Calu3 (cell line): ENCODE data around the gene VPS37C. TPM values are rescaled to one million over a fixed set of nuclear protein-coding genes. Genes with fewer than 3 reads are reported as not detected.

ENCODE experiments used
- BruUV-seq: library from RNA; stranded (reverse); fragments of 400-500 nt; replicated peaks from 2 replicates; lab custom pipeline; 2021; lab: Mats Ljungman, UMichigan
- CTCF ChIA-PET: fragments of 300-600 bp; sonication (Branson Sonifier 250); formaldehyde crosslinking; loops from one replicate; lab custom pipeline; 2022; ENCODE audit warnings: antibody characterized with exemption; lab: Charles Lee
- DNase-seq: peaks from one replicate; pipeline ENCODE4 v3.0.0; 2022
- H3K27ac Mint-ChIP-seq: one replicate; pipeline ENCODE4 v1.8.0; 2022; ENCODE audit warnings: mixed read lengths; ENCODE audit not compliant: unreplicated experiment
- H3K27me3 Mint-ChIP-seq: one replicate; pipeline ENCODE4 v1.8.0; 2022; ENCODE audit warnings: mixed read lengths; ENCODE audit not compliant: unreplicated experiment
- H3K36me3 Mint-ChIP-seq: one replicate; pipeline ENCODE4 v1.8.0; 2022; ENCODE audit warnings: mild to moderate bottlenecking, moderate library complexity, mixed read lengths; ENCODE audit not compliant: insufficient read depth, unreplicated experiment
- H3K4me1 Mint-ChIP-seq: one replicate; pipeline ENCODE4 v1.8.0; 2022; ENCODE audit warnings: mild to moderate bottlenecking, low read depth, mixed read lengths; ENCODE audit not compliant: unreplicated experiment
- H3K4me3 Mint-ChIP-seq: one replicate; pipeline ENCODE4 v1.8.0; 2022; ENCODE audit warnings: mild to moderate bottlenecking, low read depth, moderate library complexity, mixed read lengths; ENCODE audit not compliant: unreplicated experiment
- H3K9me3 Mint-ChIP-seq: one replicate; pipeline ENCODE4 v1.8.0; 2022; ENCODE audit warnings: low read depth, mixed read lengths; ENCODE audit not compliant: unreplicated experiment
- intact Hi-C: fragments of 100-400 bp; cut with micrococcal nuclease; formaldehyde crosslinking; loops from one replicate; pipeline ENCODE4 v1.10.0; 2022; ENCODE audit not compliant: unreplicated experiment
- total RNA-seq: library from RNA; stranded (reverse); gene quantifications from 2 replicates; pipeline ENCODE4 v1.2.3, GENCODE V29; 2022
- TF ChIP-seq, protein P1 (sequence below): fragments of 200-600 bp; IDR thresholded peaks from one replicate; pipeline ENCODE4 v1.8.0; 2022; ENCODE audit warnings: antibody characterized with exemption; ENCODE audit not compliant: unreplicated experiment

Gene VPS37C
- total RNA-seq, 1 experiment from 2014 or later = 22.7 TPM

DNA sequence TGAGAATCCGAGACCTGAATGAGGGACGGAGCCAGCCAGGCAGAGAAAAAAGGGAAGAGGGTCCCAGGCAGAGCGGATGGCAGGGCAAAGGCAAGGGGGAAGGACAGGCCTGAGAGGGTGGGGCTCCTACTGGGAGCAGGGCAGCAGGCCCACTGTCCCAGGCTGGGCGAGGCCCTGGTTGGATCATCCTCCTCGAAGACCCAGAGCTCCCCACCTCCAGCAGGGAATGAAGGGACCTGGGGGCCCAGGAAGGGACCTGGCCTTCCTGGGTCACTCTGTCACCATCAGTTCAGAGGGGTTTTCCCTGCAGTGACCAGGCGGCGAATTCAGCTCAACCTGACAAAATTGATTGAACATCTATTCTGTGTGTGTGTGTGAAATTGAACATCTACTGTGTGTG lies 54.9 kb downstream of the VPS37C start:
- no peaks in the 10 kb centered on the region for H3K4me1 Mint-ChIP-seq
- no peaks in the 10 kb centered on the region for H3K9me3 Mint-ChIP-seq
- TF ChIP-seq, protein P1, sequence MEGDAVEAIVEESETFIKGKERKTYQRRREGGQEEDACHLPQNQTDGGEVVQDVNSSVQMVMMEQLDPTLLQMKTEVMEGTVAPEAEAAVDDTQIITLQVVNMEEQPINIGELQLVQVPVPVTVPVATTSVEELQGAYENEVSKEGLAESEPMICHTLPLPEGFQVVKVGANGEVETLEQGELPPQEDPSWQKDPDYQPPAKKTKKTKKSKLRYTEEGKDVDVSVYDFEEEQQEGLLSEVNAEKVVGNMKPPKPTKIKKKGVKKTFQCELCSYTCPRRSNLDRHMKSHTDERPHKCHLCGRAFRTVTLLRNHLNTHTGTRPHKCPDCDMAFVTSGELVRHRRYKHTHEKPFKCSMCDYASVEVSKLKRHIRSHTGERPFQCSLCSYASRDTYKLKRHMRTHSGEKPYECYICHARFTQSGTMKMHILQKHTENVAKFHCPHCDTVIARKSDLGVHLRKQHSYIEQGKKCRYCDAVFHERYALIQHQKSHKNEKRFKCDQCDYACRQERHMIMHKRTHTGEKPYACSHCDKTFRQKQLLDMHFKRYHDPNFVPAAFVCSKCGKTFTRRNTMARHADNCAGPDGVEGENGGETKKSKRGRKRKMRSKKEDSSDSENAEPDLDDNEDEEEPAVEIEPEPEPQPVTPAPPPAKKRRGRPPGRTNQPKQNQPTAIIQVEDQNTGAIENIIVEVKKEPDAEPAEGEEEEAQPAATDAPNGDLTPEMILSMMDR = no peak
- DNase-seq = no peak
- CTCF ChIA-PET = interaction anchor here (0.6 kb wide), 1 partner anchor 416 kb away, joined by 7 read pairs; no protein-coding TSS in a partner anchor
- intact Hi-C loops = no loop called here
- no peak overlapping the region for H3K27ac Mint-ChIP-seq
- H3K4me3 Mint-ChIP-seq = no peak overlapping the region
- no TSS peak for BruUV-seq
- peaks cover 41% of the 10 kb centered on the region for H3K27me3 Mint-ChIP-seq
- no peaks in the 10 kb centered on the region for H3K36me3 Mint-ChIP-seq

DNA sequence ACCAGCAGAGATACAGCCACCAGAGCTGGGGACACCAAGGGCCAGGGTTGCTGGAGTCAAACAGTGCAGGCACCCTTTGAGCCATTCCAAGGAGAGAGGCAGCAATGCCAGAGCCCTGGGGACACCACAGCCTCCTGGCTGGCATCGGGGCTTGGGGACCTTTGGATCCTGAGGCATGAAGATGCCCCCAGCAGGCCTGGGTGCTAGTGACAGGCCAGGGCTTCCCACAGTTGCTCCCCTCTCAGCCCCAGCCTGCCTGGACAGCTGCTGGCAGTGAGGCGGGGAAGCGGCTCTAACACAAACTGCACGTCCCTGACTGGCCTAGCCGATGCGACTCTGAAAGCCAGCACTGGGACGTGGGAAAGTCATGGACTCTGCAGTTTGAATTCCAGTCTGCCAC lies 56.3 kb downstream of the VPS37C start:
- no peaks in the 10 kb centered on the region for H3K9me3 Mint-ChIP-seq
- BruUV-seq = no TSS peak
- H3K27me3 Mint-ChIP-seq = peaks cover 28% of the 10 kb centered on the region
- no peaks in the 10 kb centered on the region for H3K4me1 Mint-ChIP-seq
- H3K36me3 Mint-ChIP-seq = no peaks in the 10 kb centered on the region
- intact Hi-C loops = no loop called here
- no peak overlapping the region for H3K27ac Mint-ChIP-seq
- TF ChIP-seq, protein P1 = no peak
- H3K4me3 Mint-ChIP-seq = no peak overlapping the region
- CTCF ChIA-PET = no interaction called here
- DNase-seq = no peak

DNA sequence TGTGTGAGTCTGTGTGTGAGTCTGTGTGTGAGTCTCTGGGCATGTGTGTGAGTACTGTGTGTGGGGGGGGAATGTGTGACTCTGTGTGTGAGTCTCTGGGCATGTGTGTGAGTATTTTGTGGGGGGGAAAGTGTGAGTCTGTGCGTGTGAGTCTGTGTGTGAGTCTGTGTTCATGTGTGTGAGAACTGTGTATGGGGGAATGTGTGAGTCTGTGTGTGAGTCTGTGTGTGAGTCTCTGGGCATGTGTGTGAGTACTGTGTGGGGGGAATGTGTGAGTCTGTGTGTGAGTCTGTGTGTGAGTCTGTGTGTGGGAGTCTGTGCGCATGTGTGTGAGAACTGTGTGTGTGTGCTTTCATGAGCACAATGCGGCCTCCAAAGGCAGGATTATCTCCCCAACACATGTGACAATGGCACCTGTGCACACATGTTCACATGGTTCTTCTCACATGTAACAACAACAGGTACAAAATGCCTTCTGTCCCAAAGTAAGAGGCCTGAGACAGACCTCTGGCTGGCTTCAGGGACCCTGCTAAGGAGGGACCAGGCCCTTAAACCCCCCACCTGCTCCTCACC lies 57.3 kb downstream of the VPS37C start:
- TF ChIP-seq, protein P1 = no peak
- H3K9me3 Mint-ChIP-seq = no peaks in the 10 kb centered on the region
- H3K4me3 Mint-ChIP-seq = no peak overlapping the region
- H3K4me1 Mint-ChIP-seq = no peaks in the 10 kb centered on the region
- BruUV-seq = no TSS peak
- no peaks in the 10 kb centered on the region for H3K36me3 Mint-ChIP-seq
- DNase-seq = no peak
- H3K27ac Mint-ChIP-seq = no peak overlapping the region
- peaks cover 27% of the 10 kb centered on the region for H3K27me3 Mint-ChIP-seq
- CTCF ChIA-PET = no interaction called here
- intact Hi-C loops = no loop called here

DNA sequence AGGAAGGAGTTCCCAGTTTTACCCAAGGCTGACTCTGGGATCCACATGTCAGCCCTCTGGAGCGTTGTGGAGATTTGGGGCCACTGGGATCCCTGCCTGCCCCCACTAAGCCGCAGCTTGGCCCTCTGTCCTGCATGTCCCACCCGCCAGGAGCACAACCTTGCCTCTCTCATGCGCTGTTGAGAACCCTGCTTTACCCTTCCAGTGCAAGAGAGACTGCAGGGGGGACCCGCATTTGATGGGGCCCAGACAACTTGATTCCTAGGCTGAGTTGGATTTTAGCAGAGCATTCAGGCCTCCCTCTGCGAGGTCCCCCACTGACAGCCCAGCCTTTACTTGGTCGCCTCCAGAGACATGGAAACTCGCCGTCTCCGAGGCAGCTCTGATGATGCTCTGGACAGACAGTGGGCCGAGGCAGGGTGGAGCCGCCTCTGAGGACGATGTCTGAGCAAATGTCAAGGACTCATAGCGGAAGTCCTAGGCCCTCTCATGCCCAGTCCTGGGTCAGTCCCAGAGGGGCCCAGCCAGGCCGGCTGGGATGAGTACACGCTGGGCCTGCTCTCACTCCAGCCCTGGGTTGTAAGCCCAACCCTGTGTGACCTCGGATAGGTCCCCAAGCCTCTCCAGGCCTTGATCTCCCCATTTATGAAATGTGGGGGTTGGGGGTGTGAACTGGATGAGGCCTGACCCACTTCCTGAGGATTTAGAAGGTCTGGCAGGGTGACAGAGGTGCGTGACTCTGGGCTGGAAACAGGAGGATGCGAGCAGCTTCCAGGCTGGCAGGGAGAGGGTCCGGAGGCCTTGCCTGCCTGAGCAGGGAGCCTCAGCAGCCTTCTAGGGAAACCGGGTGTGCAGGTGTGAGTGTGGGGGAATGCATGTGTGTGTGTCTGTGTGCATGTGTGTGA lies 58.3 kb downstream of the VPS37C start:
- no TSS peak for BruUV-seq
- H3K27me3 Mint-ChIP-seq = peaks cover 27% of the 10 kb centered on the region
- H3K4me3 Mint-ChIP-seq = no peak overlapping the region
- no peak for DNase-seq
- H3K4me1 Mint-ChIP-seq = no peaks in the 10 kb centered on the region
- CTCF ChIA-PET = no interaction called here
- intact Hi-C loops = no loop called here
- no peaks in the 10 kb centered on the region for H3K9me3 Mint-ChIP-seq
- TF ChIP-seq, protein P1 = no peak
- no peak overlapping the region for H3K27ac Mint-ChIP-seq
- no peaks in the 10 kb centered on the region for H3K36me3 Mint-ChIP-seq
